ENCODE measurements around the gene EIF2A. TPM values are rescaled to one million over a fixed set of nuclear protein-coding genes. Genes with fewer than 3 reads are reported as not detected.

The EIF2A gene
- polyA plus RNA-seq, 6 donors from 2014 or later: 31.6 to 54.0 (median 42.9) TPM

DNA sequence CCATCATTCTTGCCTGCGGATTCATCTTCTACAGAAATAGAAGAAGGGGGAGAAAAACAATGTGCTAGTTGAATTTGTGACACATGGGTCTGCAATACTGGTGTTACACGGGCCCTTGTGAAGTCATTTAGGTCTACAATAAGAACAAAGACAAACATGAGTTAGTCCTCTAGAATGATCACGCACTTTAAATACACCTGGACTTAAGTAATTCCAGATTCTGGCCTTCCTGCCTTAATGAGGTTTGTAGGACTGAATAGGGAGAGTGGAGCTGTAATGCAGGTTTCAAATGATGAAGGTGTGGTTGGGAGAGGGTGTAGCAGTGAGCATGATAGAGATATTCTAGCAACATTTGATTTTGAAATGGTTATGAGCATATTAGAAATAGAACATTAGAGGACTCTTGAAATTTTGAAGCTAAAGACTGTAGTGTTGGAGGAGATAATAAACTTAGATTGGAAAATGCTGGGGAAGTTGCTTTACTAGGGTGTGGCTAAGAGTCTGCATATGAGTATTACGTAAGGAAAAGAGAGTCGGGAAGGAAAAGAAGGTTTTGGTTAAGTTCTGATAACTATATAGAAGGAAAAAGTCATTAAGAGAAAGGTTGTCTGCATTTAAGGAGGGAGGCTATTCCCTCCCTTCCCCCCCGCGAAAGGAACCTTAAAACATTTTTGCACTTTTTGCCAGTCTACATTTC lies 606 bp downstream of the EIF2A start:
- peaks cover 31 to 51% (median 44%) of the 10 kb centered on the region in 3 donors for H3K4me1 Mint-ChIP-seq

DNA sequence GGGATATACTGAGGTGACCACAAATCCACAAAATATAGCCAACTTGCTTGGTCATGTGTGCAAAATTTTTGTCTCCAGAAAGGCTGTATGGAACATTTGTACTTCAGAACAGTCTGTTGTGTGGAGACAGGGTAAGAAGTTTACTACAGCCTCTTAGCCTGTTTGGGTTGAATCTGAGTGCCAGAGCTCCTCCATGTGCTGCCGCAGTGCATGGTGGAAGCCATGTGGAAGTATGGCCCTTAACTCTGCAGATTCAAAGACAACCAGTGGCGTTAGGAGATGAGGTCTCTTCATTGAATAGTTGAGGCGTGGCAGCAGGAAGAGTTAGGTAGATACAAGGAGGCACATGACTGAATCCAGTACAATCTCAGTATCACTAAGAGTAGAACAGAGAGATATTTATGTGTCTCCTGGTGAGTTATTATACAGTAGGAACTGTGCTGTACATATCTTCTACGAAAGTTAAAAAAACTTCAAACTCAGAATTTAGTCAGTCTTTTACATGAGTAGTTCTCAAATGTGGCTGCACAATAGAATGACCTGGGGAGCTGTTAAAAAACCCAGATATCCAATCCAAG lies 9.4 kb downstream of the EIF2A start:
- H3K27me3 Mint-ChIP-seq: no peaks in the 10 kb centered on the region
- peaks cover 10 to 20% of the 10 kb centered on the region in 2 donors for H3K36me3 Mint-ChIP-seq
- ATAC-seq (ENCODE audit: low read depth in 2 of 2): no peak
- H3K9me3 Mint-ChIP-seq: no peaks in the 10 kb centered on the region
- peak overlapping the region in 1 of 6 donors; percentile 61 for H3K27ac Mint-ChIP-seq
- DNase-seq: no peak
- H3K4me1 Mint-ChIP-seq: peaks cover 15 to 19% (median 19%) of the 10 kb centered on the region in 3 donors
- H3K4me3 Mint-ChIP-seq: no peak overlapping the region

More for the DNA sequence above, 606 bp downstream of the EIF2A start:
- ATAC-seq (ENCODE audit: low read depth in 2 of 2) (no peak), DNase-seq (no peak)
- Mint-ChIP-seq H3K27ac (peak overlapping the region; percentile 98 to 99 (median 98)), H3K27me3 (no peaks in the 10 kb centered on the region), H3K36me3 (peaks cover 4 to 8% of the 10 kb centered on the region in 2 donors), H3K9me3 (no peaks in the 10 kb centered on the region), H3K4me3 (peak overlapping the region; percentile 89 to 100 (median 94))

DNA sequence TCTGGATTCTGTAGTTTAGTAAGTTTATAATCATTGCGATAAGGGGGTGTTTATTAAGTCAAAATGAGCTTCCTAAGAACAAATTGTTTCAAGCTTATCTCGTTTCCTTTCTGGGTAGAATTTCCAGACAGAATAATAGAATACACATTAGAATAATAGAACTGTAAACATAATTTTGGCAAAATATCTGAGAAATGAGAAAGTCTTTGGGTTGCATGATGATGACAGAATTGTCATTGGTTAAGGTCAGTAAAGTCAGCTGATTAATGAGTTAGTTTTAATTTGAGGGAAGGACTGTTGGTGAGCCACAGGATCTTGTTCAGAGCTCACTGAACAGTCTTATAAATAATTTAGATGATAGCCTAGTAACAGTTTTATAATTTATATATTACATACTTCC lies 10.2 kb downstream of the EIF2A start:
- Mint-ChIP-seq H3K4me3 (no peak overlapping the region), H3K4me1 (peaks cover 11 to 17% (median 15%) of the 10 kb centered on the region in 3 donors), H3K27ac (peak overlapping the region in 1 of 6 donors; percentile 53), H3K27me3 (no peaks in the 10 kb centered on the region), H3K9me3 (no peaks in the 10 kb centered on the region), H3K36me3 (peaks cover 8 to 17% of the 10 kb centered on the region in 2 donors)
- ATAC-seq (ENCODE audit: low read depth in 2 of 2): no peak
- DNase-seq: no peak

DNA sequence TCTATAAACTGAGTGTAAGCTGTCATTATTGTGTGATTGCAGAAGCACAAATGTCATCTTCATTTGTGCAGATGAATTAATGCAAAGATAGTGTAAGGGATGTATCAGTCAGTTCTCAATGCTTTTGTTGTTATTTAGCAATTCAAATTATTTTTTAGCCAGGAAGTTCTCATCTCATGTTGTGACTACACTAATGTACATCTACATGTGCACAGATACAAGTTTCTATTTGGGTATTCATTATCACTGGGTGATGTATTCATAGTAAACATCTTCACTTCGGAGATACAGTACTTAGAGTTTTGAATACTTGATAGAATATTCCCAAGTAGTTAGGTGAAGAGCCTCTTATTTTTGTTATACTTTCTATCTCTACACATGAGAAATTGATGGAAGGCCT lies 11.1 kb downstream of the EIF2A start:
- ATAC-seq (ENCODE audit: low read depth in 2 of 2) (no peak), DNase-seq (no peak)
- Mint-ChIP-seq H3K4me1 (peaks cover 11 to 15% (median 12%) of the 10 kb centered on the region in 3 donors), H3K27ac (no peak overlapping the region), H3K4me3 (no peak overlapping the region), H3K36me3 (peaks cover 8 to 13% of the 10 kb centered on the region in 2 donors), H3K27me3 (no peaks in the 10 kb centered on the region), H3K9me3 (no peaks in the 10 kb centered on the region)

DNA sequence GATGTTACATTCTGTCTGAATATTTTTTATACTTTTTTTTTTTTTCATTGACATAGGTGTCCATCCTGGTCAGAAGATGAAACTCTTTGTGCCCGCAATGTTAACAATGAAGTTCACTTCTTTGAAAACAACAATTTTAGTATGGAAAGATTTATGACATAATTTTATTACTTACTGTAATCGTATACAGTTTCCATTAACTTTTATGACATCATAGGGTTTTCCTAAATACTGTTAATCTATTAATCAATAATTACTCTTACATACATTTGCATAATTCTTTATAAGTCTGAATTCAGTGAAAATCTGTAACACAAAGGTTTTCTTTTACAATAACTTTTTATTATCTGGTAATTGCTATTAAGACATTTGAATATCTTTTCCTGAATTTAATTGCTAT lies 17.7 kb downstream of the EIF2A start:
- Mint-ChIP-seq H3K27ac (no peak overlapping the region), H3K4me3 (no peak overlapping the region), H3K27me3 (no peaks in the 10 kb centered on the region), H3K9me3 (no peaks in the 10 kb centered on the region), H3K36me3 (no peaks in the 10 kb centered on the region), H3K4me1 (peaks cover 0 to 3% (median 0%) of the 10 kb centered on the region in 3 donors)
- ATAC-seq (ENCODE audit: low read depth in 2 of 2): no peak
- no peak for DNase-seq

DNA sequence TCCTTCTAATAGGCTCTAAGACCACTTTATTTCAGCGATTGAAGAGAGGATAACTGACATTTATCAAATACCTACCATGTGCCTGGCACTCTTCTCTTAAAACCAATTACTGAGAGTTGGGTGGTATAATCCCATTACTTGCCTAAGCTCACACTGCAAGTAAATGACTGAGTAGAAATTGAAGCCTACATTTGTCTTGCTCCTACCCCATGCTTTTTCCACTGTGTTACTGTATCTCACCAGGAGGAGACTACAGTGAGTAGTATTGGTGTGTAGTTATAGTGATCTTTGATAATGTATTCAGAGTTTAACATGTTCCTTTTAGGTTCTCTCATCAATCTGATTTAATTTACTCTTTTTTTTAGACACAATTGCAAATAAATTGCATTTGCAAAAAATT lies 20.7 kb downstream of the EIF2A start:
- ATAC-seq (ENCODE audit: low read depth in 2 of 2) (no peak), DNase-seq (no peak)
- H3K4me3 Mint-ChIP-seq: no peak overlapping the region
- H3K27me3 Mint-ChIP-seq: no peaks in the 10 kb centered on the region
- no peak overlapping the region for H3K27ac Mint-ChIP-seq
- peaks cover 9% of the 10 kb centered on the region in 2 donors for H3K36me3 Mint-ChIP-seq
- no peaks in the 10 kb centered on the region for H3K9me3 Mint-ChIP-seq
- H3K4me1 Mint-ChIP-seq: no peaks in the 10 kb centered on the region

DNA sequence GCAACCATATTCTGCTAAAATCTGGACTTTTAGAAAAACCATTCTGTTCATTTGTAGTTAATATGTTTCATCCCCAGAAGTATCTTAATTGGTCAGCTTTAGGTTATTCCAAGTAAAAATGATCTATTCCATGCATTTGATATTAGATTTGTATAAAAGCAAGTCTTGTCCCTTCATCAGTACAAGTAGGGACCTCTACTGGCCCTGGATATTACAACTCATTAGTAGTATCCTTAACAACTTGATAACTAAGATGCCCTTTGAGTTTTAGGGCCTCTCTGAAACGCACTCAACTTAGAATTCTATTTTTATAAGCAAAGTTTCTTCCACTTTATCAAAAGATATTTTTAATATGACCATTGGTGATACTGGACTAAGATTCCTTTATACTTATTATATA lies 31.3 kb downstream of the EIF2A start:
- DNase-seq (no peak), ATAC-seq (ENCODE audit: low read depth in 2 of 2) (no peak)
- Mint-ChIP-seq H3K27ac (no peak overlapping the region), H3K4me1 (peaks cover 0 to 9% (median 0%) of the 10 kb centered on the region in 3 donors), H3K9me3 (no peaks in the 10 kb centered on the region), H3K27me3 (no peaks in the 10 kb centered on the region), H3K36me3 (peaks cover 9 to 20% of the 10 kb centered on the region in 2 donors), H3K4me3 (no peak overlapping the region)

DNA sequence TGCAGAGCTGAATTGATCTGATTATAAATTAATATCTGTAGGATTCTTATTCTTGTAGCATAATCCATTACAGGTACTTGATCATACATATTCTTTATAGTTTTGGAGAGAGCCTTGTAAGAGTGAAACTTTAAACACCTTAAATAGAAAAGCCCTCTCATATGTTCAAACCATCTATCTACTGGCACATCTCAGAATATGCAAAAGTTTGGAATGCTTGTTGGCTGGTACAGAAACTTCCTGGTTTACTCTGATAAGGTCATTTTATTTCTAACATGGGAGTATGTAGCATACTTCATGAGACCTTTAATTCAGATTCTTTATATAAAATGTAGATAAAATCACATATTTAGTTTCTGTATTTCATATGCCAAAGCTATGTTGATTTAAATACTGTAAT lies 34.6 kb downstream of the EIF2A start:
- no peak overlapping the region for H3K27ac Mint-ChIP-seq
- H3K36me3 Mint-ChIP-seq: peaks cover 19 to 20% of the 10 kb centered on the region in 2 donors
- no peak for DNase-seq
- H3K9me3 Mint-ChIP-seq: no peaks in the 10 kb centered on the region
- ATAC-seq (ENCODE audit: low read depth in 2 of 2): no peak
- H3K27me3 Mint-ChIP-seq: no peaks in the 10 kb centered on the region
- H3K4me3 Mint-ChIP-seq: no peak overlapping the region
- H3K4me1 Mint-ChIP-seq: peaks cover 0 to 3% (median 0%) of the 10 kb centered on the region in 3 donors

DNA sequence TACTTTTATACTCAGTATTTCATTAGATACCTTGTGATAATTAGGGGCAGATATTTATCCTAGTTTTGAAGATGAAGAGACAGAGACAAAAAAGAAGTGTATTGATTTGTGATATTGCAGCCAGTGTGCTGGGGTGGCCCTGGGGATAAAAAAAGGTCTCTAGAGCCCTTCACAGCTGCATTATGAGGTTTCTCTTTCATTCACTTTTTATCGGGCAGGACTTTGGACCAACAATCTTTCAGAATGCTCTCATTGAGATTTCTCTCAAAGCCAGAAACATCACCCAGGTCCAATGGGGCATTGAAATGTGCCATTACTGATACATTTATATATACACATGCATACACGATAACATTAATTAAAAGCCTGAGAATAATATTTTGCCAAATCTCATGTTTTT lies 36.0 kb downstream of the EIF2A start:
- Mint-ChIP-seq H3K27me3 (no peaks in the 10 kb centered on the region), H3K4me3 (no peak overlapping the region), H3K36me3 (peaks cover 10 to 12% of the 10 kb centered on the region in 2 donors), H3K27ac (no peak overlapping the region), H3K4me1 (no peaks in the 10 kb centered on the region), H3K9me3 (no peaks in the 10 kb centered on the region)
- DNase-seq (no peak), ATAC-seq (ENCODE audit: low read depth in 2 of 2) (no peak)

DNA sequence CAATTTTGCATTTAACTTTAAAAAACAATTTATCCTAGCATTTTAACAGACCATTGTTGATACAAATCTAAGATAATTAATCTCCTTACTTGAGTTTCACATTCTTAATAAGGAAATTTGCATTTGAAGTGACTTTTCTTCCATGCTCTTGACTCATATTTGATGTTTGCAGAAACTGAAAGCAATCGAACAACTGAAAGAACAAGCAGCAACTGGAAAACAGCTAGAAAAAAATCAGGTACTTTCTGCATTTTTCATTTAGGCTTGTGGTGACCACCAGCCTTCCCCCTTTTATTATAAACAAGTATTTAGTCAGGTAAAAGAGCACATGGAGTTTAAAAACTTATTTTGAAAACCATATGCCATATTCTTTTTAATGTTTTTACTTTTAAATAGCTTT lies 36.4 kb downstream of the EIF2A start:
- DNase-seq (no peak), ATAC-seq (ENCODE audit: low read depth in 2 of 2) (no peak)
- Mint-ChIP-seq H3K9me3 (no peaks in the 10 kb centered on the region), H3K4me1 (no peaks in the 10 kb centered on the region), H3K27me3 (no peaks in the 10 kb centered on the region), H3K27ac (peak overlapping the region in 1 of 6 donors; percentile 10), H3K36me3 (peaks cover 9 to 10% of the 10 kb centered on the region in 2 donors), H3K4me3 (no peak overlapping the region)

DNA sequence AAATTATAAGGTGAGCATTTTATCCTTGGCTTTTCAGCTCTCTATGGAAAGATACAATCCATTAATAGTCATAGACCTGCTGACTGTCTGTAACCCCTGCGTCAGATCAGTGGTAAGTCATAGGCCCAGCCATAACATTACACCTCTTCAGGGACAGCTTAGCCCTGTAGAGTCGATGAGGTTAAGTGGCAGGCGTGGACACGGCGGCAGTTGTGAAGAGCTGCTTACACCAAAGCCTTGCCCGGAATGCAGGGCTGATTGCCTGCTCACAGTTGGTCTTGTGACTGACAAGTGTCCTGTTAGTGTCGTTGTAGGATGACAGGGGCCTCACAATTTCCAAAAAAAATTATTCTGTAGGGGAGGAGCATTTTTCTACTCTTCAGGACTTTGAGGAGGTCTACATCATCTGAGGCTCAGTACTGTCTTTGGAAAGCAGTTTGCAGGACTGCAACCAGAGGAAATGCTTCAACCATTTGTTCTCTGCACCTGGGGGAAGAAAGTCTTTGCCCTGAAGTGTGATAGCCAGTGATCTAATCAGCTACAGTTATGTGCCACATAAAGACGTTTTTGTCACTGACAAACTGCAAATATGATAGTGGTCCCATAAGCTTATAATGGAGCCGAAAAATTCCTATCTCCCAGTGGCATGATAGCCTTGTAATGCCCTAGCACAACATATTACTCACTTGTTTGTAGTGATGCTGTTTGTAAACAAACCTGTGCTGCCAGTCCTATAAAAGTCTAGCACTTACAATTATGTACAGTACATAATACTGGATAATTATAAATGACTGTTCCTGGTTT lies 41.6 kb downstream of the EIF2A start:
- Mint-ChIP-seq H3K27ac (peak overlapping the region in 2 of 6 donors; percentile 33 to 69), H3K36me3 (peaks cover 0 to 10% of the 10 kb centered on the region in 2 donors), H3K9me3 (no peaks in the 10 kb centered on the region), H3K27me3 (no peaks in the 10 kb centered on the region), H3K4me3 (no peak overlapping the region), H3K4me1 (no peaks in the 10 kb centered on the region)
- ATAC-seq (ENCODE audit: low read depth in 2 of 2) (no peak), DNase-seq (no peak)

DNA sequence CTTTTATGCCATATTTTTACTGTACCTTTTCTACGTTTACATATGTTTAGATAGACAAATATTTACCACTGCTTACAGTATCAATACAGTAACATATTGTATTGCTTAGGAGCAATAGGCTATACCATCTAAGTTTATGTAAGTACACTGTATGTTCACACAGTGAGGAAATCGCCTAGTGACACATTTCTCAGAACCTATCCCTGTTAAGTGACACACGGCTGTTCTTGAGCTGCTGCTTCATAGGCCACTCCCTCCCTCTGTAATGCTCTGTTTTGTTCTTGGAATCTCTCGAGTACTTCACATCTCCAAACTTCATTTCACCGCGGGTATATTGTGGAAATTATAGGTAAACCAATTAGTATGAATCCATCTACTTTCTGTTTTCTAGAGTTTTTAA lies 43.2 kb downstream of the EIF2A start:
- DNase-seq (no peak), ATAC-seq (ENCODE audit: low read depth in 2 of 2) (no peak)
- H3K4me3 Mint-ChIP-seq: no peak overlapping the region
- peak overlapping the region in 1 of 6 donors; percentile 12 for H3K27ac Mint-ChIP-seq
- H3K4me1 Mint-ChIP-seq: no peaks in the 10 kb centered on the region
- peaks cover 0 to 10% of the 10 kb centered on the region in 2 donors for H3K36me3 Mint-ChIP-seq
- no peaks in the 10 kb centered on the region for H3K9me3 Mint-ChIP-seq
- no peaks in the 10 kb centered on the region for H3K27me3 Mint-ChIP-seq

DNA sequence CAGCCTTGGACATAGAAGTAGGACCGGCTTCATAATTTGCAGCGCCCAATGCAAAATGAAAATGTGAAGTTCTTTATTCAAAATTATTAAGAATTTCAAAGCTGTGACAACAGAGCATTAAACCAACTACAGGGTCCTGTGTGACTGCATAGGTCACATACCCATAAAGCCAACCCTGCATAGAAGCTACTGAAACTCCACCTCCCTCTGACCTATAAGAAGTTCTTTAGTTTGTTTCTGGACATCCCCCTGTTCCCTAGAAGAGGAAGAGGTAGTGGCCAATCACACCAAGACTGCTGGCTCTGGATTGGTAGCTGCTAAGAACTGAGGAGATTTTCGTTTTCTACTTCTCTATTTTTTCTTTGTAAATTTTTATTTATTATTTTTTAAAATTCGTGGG lies 47.6 kb downstream of the EIF2A start:
- DNase-seq (no peak), ATAC-seq (ENCODE audit: low read depth in 2 of 2) (no peak)
- Mint-ChIP-seq H3K36me3 (no peaks in the 10 kb centered on the region), H3K4me3 (no peak overlapping the region), H3K27me3 (no peaks in the 10 kb centered on the region), H3K9me3 (no peaks in the 10 kb centered on the region), H3K4me1 (peaks cover 2 to 13% (median 11%) of the 10 kb centered on the region in 3 donors), H3K27ac (no peak overlapping the region)

Measured in naive B cell (primary cell).